T-helper 1 cell treated with Interleukin-12 subunit alpha and Interleukin-12 subunit beta and Interleukin-4 antibody, amounts not matched to agents 30 μg/mL and 1 μg/mL, for 36 hours (primary cell): ENCODE data around the gene TEX29.

ENCODE experiments used
- H3K27ac Mint-ChIP-seq: one replicate; pipeline ENCODE4 v1.8.0; 2021; ENCODE audit warnings: mild to moderate bottlenecking, mixed read lengths
- H3K27me3 Mint-ChIP-seq: one replicate; pipeline ENCODE4 v1.8.0; 2021; ENCODE audit warnings: low read depth, mixed read lengths
- H3K36me3 Mint-ChIP-seq: one replicate; pipeline ENCODE4 v1.8.0; 2021; ENCODE audit warnings: low read depth, mixed read lengths
- H3K4me1 Mint-ChIP-seq: one replicate; pipeline ENCODE4 v1.8.0; 2021; ENCODE audit warnings: low read depth, mixed read lengths
- H3K4me3 Mint-ChIP-seq: one replicate; pipeline ENCODE4 v1.8.0; 2021; ENCODE audit warnings: mild to moderate bottlenecking, moderate library complexity, mixed read lengths
- H3K9me3 Mint-ChIP-seq: one replicate; pipeline ENCODE4 v1.8.0; 2021; ENCODE audit warnings: mixed read lengths

The TEX29 gene

DNA sequence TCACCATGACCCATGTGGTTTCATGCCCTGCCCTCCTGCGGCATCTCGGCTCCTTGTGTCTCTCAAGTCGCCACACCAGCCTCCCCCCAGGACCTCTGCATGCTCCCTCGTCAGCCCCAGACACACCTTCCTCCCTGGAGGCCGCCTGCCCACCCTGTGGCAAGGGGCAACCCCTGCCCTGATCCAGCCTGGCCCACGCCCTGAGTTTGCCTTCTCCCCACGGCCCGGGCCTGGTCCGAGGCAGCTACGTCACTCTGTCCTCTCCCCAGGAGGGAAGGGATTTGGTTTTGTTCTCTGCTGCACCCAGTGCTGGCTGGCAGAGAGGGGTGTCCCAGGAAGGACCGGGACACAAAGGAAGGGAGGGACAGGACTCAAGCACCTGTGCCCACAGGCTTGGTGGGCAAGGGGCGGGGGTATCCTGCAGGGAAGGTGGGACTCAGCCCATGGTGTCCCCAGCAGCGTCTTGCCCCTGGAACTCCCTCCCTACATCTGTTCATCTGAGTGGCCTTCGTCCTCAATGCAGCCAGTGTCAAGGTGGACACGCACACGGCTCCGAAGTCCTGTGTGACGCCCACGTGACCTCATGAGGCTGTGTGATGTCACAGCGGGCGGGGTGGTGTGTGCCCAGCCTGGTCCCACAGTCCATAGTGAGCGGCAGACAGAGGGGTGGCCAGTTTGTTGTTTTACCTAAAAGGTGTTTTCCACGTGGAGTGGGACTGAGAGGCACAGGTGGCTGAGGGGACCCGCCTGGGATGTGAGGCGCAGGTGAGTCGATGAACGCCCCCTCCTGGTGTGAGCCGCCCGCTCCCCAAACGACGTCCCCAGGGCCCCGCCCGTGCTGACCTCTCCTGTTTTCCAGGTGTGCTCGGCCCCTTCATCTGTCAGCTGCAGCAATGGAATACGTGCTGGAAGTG, at the start of gene TEX29:
Gene TEX29 (plus strand): TSS at position 645 of the 914 bp plus-strand sequence. CDS start 249 bp downstream, at position 894.
- no peak within 1 kb of the TSS for H3K4me3 Mint-ChIP-seq
- no peaks in the 10 kb centered on the region for H3K27me3 Mint-ChIP-seq
- no peaks in the 10 kb centered on the region for H3K36me3 Mint-ChIP-seq
- H3K27ac Mint-ChIP-seq, result no peak within 1 kb of the TSS
- peaks cover 2% of the 10 kb centered on the region for H3K4me1 Mint-ChIP-seq
- no peaks in the 10 kb centered on the region for H3K9me3 Mint-ChIP-seq

DNA sequence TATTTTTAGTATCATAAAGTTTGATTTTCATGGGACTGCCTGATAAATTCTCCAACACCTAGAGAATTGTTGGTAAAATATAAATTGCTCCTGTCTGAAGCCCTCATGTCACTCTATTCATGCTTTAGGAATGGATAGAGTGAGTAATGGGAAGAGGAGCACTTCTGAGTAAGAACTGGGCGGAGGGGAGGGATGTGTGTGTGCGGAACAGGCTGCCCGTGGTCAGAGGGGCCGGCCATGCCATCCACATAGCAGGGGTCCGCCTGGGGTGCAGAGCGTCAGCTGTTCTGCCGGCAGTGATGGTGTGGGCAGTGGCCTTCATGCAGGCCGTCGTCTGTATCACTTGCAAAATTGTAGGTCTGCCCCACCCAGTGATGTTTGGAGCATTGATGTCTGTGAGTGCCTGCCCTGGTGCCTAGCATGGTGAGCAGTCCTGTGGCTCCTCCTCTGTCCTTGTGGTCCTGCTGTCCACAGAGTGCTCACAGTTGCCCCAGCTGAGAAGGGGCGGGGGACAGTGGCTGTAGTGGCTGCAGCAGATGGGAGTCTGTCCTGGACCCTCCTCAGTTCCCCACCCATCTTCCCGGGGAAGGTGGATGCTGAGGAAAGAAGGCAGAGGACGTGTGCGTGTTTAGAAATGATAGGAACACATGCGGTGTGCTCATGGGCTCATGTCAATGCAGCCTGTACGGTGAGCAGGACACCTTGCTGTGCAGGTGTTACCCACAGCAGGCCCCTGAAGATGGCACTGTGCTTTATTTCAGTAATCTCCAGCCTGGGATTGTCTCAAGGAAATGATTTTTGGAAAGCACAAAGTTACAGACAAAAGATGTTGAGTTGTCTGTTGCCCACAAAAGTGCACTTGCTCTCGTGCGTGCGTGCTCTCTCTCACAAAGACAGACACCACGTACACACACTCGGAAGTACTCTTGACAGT, 49.4 kb upstream of the TEX29 start:
- Mint-ChIP-seq H3K27ac (no peak overlapping the region), H3K4me3 (no peak overlapping the region), H3K27me3 (no peaks in the 10 kb centered on the region), H3K9me3 (no peaks in the 10 kb centered on the region), H3K4me1 (peaks cover 17% of the 10 kb centered on the region), H3K36me3 (peaks cover 19% of the 10 kb centered on the region)

GRCh38 chr13:111272117-111272516, 48.3 kb upstream of the TEX29 start:
- no peak overlapping the region for H3K27ac Mint-ChIP-seq
- H3K4me1 Mint-ChIP-seq, result peaks cover 21% of the 10 kb centered on the region
- no peaks in the 10 kb centered on the region for H3K9me3 Mint-ChIP-seq
- H3K36me3 Mint-ChIP-seq, result peaks cover 20% of the 10 kb centered on the region
- no peaks in the 10 kb centered on the region for H3K27me3 Mint-ChIP-seq
- H3K4me3 Mint-ChIP-seq, result no peak overlapping the region

DNA sequence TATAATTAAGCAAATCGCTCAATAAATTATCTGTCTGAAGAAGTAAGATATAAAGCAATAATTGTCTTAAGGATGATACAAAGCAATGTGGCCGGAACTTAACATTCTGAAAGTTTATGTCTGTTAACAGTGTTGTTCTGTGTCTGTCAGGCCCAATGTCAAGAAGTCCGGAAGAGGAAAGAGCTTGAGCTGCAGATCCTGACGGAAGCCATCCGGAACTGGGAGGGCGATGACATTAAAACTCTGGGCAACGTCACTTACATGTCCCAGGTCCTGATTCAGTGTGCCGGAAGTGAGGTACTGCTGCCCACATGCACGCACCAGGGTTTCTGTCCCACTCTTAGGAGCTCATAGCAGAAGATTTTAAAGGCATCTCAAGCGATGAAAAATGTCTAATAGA, 45.1 kb upstream of the TEX29 start:
- Mint-ChIP-seq H3K4me3 (no peak overlapping the region), H3K36me3 (peaks cover 23% of the 10 kb centered on the region), H3K27ac (no peak overlapping the region), H3K9me3 (no peaks in the 10 kb centered on the region), H3K4me1 (peaks cover 18% of the 10 kb centered on the region), H3K27me3 (no peaks in the 10 kb centered on the region)

DNA sequence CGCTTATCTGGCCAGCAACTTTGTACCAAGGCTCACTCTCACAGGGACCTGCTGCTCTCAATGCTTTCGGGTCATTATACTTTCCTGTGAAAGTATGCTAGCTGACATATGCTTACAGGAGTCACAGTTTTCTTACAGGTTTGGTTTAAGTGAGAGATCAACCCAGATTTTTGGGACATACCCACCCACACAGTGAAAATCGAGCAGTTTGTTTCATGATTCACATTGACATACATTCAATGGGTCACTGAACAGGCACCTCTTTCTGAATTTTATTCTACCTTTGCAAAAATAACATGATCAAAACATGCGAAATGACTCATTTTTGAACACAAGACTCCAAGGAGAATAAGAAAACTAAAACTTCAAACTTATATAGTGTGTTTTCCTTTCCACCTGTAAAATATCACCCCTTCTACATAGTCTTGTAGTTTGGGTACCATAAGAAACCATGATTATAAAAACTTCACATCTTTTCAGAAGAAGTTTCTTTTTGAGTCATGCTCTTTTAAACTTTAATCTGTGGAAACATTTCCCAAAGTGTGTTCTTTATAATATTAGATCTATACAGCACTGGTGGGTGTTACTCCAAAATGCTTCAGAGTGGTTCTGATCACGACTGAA, 44.3 kb upstream of the TEX29 start:
- H3K27ac Mint-ChIP-seq, result no peak overlapping the region
- no peak overlapping the region for H3K4me3 Mint-ChIP-seq
- peaks cover 17% of the 10 kb centered on the region for H3K4me1 Mint-ChIP-seq
- H3K27me3 Mint-ChIP-seq, result no peaks in the 10 kb centered on the region
- peaks cover 23% of the 10 kb centered on the region for H3K36me3 Mint-ChIP-seq
- no peaks in the 10 kb centered on the region for H3K9me3 Mint-ChIP-seq

DNA sequence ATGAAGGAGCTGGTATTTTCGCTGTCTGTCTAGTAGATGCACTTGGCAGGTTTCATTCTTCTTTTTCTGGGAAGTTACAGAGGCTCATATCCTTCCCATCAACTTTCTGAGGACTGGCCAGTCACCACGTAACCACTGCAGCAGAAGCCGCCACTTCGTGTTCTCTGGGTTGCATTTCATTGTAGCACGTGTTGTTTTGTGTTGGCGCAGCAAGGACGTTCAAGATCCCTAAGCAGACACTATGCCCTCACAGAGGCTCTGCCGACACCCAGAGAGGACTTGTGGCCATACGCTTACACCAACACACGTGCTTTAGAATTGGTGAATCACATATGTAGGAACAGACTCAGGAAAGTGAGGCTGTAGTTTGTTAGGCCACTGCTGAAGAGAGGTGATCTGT, 42.2 kb upstream of the TEX29 start:
- Mint-ChIP-seq H3K36me3 (peaks cover 30% of the 10 kb centered on the region), H3K4me1 (peaks cover 17% of the 10 kb centered on the region), H3K4me3 (peak overlapping the region; percentile 3), H3K27ac (peak overlapping the region; percentile 65), H3K27me3 (no peaks in the 10 kb centered on the region), H3K9me3 (no peaks in the 10 kb centered on the region)

DNA sequence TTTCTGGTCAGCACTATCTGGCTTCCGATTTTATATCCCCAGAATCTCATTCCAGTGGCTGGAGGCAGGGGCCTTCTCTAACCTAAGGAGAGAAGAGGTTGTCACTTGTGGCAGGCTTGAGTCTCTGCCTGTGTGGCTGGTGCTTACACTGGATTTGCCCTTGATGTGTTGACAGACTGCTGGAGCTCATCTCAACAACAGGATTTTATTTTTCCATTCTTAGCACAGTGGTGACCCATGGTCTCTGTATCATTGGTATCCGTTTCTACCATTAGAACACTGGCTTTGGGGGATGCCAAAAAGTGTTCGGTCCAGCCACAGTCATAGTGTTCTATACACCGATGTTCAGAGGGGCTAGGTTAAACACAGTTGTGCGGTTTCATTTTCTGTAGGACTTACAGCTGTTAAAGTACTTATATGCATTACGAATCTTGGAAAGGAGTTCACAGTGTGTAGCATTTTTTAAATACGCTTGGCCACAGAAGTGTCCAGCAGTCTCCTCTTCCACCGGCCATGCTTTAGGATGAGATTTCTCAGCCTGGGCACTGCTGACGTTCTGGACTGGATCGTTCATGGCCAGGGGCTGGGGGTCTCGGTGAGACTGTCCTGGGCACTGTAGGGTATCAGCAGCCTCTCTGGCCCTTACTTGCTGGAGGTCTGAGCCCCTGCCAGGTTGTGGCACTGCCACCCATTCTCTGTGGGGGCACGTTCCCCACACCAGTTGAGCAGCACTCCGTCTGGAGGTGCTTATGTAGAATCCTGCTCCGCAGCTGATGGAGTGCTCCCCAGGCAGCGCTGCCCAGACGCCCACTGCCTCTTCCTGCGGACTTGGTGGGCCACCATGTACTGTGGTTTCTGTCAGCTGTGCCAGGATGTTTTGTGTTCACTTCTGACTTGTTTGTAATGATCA, 41.4 kb upstream of the TEX29 start:
- H3K27me3 Mint-ChIP-seq, result no peaks in the 10 kb centered on the region
- peak overlapping the region; percentile 19 for H3K27ac Mint-ChIP-seq
- peaks cover 37% of the 10 kb centered on the region for H3K36me3 Mint-ChIP-seq
- H3K9me3 Mint-ChIP-seq, result no peaks in the 10 kb centered on the region
- H3K4me3 Mint-ChIP-seq, result no peak overlapping the region
- H3K4me1 Mint-ChIP-seq, result peaks cover 17% of the 10 kb centered on the region

DNA sequence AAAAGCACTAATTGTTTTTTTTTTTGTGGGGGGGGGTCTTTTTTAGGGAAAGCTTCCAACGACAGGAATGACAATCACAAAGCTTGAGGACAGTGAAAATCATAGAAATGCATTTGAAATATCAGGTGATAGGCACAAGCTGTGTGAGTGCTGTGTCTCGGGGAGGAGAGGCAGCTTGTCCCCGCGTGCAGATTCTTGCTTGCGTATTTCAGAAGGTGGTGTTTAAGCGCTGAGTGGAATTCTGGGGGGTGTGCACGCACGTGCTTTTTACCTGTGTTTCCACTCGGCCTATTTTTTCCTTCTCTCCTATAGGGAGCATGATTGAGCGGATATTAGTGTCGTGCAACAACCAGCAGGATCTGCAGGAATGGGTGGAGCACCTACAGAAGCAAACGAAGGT, 40.2 kb upstream of the TEX29 start:
- Mint-ChIP-seq H3K36me3 (peaks cover 37% of the 10 kb centered on the region), H3K4me3 (no peak overlapping the region), H3K27ac (no peak overlapping the region), H3K4me1 (peaks cover 14% of the 10 kb centered on the region), H3K9me3 (no peaks in the 10 kb centered on the region), H3K27me3 (no peaks in the 10 kb centered on the region)

GRCh38 chr13:111280681-111281585, 39.5 kb upstream of the TEX29 start:
- H3K27me3 Mint-ChIP-seq, result no peaks in the 10 kb centered on the region
- peaks cover 10% of the 10 kb centered on the region for H3K4me1 Mint-ChIP-seq
- H3K27ac Mint-ChIP-seq, result no peak overlapping the region
- H3K4me3 Mint-ChIP-seq, result no peak overlapping the region
- H3K36me3 Mint-ChIP-seq, result peaks cover 30% of the 10 kb centered on the region
- no peaks in the 10 kb centered on the region for H3K9me3 Mint-ChIP-seq

GRCh38 chr13:111281751-111282311, 38.6 kb upstream of the TEX29 start:
- Mint-ChIP-seq H3K36me3 (peaks cover 31% of the 10 kb centered on the region), H3K9me3 (no peaks in the 10 kb centered on the region), H3K27ac (no peak overlapping the region)

GRCh38 chr13:111282425-111282824, 38.0 kb upstream of the TEX29 start:
- Mint-ChIP-seq H3K4me1 (peaks cover 4% of the 10 kb centered on the region), H3K27ac (no peak overlapping the region), H3K36me3 (peaks cover 31% of the 10 kb centered on the region), H3K9me3 (no peaks in the 10 kb centered on the region), H3K4me3 (no peak overlapping the region), H3K27me3 (no peaks in the 10 kb centered on the region)

More at GRCh38 chr13:111281751-111282311, 38.6 kb upstream of the TEX29 start:
- Mint-ChIP-seq H3K27me3 (no peaks in the 10 kb centered on the region), H3K4me1 (peaks cover 4% of the 10 kb centered on the region), H3K4me3 (no peak overlapping the region)

- Mint-ChIP-seq H3K27ac (no peak overlapping the region), H3K4me1 (peaks cover 2% of the 10 kb centered on the region), H3K4me3 (no peak overlapping the region), H3K36me3 (peaks cover 27% of the 10 kb centered on the region), H3K9me3 (no peaks in the 10 kb centered on the region), H3K27me3 (no peaks in the 10 kb centered on the region)
Measured at GRCh38 chr13:111282997-111283396, 37.4 kb upstream of the TEX29 start.
